ENCODE data around the gene DPPA5. TPM values are rescaled to one million over a fixed set of nuclear protein-coding genes. Genes with fewer than 3 reads are reported as not detected.
"Not testable (repeated sequence)": the region's sequence is repeated elsewhere in the genome, so short reads cannot be mapped to it uniquely, and the experiment has no call there.

Gene DPPA5
- total RNA-seq, 1 donor from 2014 or later = not detected

DNA sequence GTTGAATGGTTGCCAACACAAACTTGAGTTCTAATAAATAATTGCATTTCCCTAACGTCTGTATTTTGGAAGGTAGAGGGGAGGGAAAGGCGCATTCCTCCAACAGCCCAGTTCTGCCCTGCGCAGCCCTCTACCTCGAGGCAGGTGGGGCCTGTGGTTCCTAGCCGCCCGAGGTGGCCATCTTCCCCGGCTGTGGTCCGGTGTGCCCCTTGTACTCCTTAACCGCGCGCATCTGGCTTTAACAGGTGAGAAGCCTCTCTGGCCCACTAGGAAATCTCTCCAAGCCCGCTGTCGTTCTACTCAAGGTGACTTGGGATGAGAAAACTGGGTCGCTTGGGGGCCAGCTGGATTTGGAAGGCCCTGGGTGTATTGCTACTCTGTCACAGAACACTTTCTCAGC lies 10.0 kb upstream of the DPPA5 start:
- no peak for DNase-seq (ENCODE audit: low spot score)

DNA sequence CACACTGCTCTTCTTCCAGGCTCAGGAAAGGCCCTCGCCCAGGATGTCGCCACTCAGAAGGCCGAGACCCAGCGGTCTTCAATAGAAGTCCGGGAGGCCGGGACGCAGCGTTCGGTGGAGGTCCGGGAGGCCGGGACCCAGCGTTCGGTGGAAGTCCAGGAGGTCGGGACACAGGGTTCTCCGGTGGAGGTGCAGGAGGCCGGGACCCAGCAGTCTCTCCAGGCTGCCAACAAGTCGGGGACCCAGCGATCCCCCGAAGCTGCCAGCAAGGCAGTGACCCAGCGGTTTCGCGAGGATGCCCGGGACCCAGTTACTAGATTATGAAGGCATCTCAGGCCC lies 9.4 kb upstream of the DPPA5 start:
- no peak for DNase-seq (ENCODE audit: low spot score)

DNA sequence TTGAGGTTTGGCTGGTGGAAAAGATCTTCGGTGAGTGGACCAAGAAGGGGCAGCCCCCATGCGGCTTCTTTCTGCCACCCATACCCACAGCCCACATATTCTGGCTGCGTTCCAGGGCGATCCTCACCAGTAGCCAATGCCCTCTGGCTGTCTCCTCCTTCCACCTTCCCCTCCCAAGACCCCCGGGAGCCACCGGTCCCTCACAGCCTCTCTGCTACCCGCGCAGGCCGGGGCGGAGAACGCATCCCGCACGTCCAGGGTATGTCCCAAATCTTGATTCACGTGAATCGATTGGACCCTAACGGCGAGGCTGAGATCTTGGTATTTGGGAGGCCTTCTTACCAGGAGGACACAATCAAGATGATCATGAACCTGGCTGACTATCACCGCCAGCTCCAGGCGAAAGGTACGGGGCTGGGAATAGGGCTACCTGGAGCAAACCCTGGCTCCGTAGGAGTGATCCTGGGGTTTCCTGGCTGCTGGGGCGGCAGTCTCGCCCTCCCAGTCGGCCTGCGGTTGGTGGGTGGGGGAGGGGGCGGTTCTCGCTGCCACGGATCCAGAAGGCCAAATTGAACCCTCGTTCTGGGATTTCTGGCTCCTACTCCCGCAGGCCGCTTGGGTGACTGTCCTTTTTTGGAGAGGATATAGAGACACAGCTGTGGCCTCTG lies 8.9 kb upstream of the DPPA5 start:
- no peak for DNase-seq (ENCODE audit: low spot score)

DNA sequence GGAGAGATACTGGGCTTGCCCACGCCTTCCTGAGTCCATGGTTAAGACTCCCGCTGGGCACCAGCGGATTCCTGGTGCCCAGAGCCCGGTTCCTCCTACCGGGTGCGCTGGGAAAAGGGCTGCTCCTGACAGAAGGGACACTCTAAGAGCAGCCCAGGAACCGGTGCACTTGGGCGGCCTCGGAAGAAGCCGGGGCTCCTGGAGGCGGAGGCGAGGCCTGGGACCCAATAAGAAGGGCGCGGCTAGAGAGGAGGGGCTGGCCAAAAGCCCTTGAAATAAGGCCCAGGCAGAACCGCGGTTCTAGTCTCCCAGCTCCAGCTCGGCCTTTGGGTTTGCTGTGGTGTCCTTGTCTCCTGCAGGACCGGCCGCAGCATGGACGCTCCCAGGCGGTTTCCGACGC lies 8.3 kb upstream of the DPPA5 start, which contains the start of gene KHDC3L:
TSS of gene KHDC3L (plus strand) at position 301 of the 400 bp plus-strand sequence. CDS start at position 373, 72 bp downstream.
- no peak for DNase-seq (ENCODE audit: low spot score)

DNA sequence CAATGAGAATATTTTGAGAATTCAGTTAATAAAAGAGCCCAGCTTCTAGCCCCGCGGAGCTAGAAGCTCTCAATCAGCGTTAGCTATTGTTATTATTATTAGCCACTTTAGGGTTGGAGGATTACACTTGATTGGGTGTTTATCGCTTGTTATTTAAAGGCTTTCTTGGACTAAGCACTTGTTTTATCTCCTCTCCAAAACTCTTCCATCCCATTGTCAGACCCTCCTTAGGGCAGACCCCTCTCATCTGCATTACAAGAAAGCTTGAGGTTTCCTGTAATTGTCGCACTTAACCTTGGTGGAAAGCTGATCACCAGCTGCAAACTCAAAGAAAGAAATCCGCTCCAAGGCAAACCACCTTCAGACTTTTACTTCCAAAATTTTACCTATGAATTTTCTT lies 4.8 kb downstream of the DPPA5 start:
- no peak for DNase-seq (ENCODE audit: low spot score)

DNA sequence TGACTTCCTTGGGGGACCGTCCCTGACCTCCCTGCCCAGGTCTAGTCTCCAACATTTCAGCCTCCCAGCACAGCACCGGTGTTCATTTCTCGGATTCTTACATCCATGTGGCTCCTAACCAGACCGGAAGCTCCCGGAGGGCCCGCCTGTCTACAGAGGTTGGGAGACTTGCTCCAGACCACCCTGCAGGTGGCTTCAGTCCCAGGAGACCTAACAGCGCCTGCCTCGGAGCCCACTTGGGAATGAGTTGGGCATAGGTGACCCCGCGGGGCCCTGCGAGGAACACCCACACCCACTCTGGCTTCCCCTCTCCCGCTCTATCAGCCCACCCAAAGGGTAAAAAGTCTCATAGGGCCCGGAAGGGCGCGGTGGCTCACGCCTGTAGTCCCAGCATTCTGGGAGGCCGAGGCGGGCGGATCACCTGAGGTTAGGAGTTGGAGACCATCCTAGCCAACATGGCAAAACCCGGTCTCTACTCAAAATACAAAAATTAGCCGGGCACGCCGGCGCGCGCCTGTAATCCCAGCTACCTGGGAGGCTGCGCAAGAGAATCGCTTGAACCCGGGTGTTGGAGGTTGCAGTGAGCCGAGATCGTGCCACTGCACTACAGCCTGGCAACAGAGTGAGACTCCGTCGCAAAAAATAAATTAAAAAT lies 5.4 kb downstream of the DPPA5 start:
- DNase-seq (ENCODE audit: low spot score) = no peak

DNA sequence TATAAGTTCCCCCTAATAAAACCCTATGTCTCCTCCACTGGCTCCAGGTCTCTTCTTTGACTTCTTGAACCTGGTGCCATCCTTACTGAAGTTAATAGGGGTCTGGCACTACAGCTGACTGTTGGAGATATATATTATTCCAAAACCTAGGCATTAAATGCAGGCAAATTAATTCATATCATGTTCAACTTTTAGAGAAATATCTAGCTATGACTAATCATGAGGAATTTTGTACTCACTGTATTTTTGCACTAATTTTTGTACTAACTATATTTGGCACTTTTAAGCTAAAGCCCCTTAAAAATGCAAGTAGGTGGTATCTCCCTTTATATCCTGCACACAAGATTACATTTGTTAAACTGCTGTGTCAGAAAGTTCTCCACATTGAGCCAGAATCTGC lies 10.9 kb downstream of the DPPA5 start:
- DNase-seq (ENCODE audit: low spot score) = no peak

DNA sequence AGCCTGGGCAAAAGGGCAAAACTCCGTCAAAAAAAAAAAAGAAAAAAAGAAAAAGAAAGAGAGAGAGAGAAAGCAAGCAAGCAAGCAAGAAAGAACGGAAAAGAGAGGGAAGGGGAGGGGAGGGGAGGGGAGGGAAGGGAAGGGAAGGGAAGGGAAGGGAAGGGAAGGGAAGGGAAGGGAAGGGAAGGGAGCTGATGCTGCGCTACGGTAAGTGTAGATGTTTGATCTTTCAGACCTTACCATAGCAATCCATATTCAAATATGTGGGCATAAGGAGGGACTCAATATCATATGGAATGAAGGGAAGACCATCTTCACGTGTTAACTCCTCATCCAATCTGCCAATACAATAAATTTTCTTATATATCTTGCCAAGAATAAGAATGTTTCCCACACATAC lies 11.9 kb downstream of the DPPA5 start:
- DNase-seq (ENCODE audit: low spot score) = no peak

DNA sequence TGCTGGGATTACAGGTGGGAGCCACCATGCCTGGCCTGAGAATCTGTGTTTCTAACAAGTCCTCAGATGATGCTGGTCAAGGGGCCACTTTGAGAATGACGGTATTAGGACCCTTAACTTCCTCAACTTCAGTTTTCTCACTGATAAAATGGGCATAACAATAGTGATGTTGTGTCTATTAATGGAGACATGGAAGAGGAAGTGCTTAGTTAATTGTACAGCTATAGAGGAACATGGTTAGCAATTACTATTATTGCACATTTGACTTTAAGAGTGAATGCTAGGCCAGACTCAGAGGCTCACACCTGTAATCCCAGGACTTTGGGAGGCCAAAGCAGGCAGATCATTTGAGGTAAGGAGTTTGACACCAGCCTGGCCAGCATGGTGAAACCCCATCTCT lies 12.7 kb downstream of the DPPA5 start:
- no peak for DNase-seq (ENCODE audit: low spot score)

DNA sequence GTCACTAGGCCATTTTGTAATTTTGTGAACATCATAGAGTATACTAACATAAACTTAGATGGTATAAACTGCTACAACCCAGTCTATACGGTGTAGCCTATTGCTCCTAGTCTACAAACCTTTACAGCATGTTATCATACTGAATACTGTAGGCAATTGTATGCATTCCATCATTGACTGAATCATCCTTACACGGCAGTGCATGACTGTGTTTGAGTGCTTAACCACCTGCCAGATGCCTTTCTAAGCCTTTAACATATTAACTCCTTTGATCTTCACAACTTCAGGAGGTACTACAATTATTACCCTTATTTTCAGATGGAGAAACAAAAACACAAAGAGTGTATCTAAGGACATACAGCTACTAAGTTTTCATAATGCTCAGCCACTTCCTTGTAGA lies 14.0 kb downstream of the DPPA5 start:
- DNase-seq (ENCODE audit: low spot score) = no peak

DNA sequence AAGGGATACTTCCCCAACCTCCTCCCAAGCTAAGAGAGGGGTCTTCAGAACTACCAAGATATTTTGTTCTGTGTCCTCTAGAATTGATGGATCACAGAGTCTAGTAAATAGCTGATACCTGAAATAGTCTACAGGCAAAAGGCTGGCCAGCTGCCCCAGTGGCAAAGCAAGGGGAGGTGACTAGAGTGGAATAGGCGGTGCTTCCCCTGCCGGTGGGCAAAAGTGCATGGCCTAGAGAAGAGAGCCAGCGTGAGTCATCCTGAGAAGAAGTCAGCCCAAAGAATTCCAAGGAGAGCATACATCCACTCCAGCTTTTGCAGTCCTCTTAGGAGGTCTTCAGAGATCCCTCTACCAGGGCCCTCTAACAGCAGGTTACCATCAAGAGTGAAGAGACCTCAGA lies 14.7 kb downstream of the DPPA5 start:
- no peak for DNase-seq (ENCODE audit: low spot score)

DNA sequence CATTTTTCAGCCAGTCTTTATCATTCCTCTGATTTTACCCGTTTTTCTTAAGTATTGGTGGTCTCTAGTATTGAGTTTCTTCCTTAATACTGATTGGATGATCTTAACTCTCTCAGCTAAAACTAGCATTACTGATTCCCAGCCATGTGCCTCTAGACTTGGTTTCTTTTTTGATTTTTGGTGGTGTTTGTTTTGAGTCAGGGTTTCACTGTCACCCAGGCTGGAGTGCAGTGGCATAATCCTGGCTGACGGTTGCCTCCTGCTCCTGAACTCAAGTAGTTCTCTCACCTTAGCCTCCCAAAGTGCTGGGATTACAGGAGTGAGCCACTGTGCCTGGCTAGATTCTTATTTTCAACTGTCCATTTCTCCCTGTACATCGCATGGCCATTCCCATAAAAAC lies 24.9 kb downstream of the DPPA5 start:
- DNase-seq (ENCODE audit: low spot score) = no peak

DNA sequence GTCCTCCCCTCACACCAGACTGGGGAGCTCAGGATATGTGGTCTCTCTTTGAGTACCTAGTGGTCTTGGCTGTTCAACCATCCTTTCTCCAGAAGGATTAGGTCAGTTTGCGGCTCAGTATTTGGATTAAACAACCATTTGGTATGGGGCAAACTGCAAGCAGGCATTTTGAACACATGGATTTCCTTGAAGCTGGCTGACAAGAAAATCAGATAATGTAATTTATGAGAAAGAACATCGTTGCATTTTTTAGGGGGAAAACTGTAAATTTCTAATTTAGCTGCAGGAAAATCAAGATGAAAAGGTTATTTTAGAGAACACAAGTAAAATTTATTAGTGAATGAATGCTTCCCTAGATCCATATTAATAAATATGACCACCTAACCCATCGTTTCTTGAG lies 25.3 kb downstream of the DPPA5 start:
- no peak for DNase-seq (ENCODE audit: low spot score)

DNA sequence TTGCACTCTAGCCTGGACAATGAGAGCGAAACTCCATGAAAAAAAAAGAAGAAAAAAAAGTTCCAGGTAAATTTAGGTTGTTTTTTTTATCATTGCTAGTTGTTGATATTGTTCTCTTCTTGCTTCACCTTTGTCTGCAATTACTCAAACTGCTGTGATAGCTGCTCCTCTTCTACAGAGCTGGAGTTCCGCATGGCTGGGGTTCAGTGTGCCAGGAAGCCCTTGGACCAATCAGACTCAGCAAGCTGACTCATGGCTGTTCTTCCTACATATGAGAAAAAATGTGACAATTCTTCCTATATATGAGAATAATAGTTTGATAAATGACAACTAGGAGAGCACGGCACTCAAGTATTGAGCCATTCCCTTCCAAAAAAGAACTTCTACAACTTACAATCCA lies 28.4 kb downstream of the DPPA5 start:
- DNase-seq (ENCODE audit: low spot score) = no peak

DNA sequence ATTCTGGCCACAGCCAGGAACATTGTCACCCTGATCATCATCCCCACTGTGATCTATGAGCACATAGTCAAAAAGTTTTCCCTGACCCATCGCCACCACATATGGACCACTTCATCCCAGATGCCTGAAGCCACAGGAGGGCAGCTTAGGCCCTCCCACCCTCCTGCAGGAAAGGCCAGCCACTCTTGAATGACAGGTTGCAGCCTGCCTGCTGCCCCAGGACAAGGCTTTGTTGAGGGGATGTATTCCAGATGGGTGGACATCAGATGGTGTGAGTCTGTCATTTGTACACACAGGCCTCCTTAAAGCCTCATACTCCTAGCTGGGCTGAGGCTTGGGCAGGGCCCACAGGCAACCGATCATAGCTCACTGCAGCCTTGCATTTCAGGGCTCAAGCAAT lies 30.8 kb downstream of the DPPA5 start:
- no peak for DNase-seq (ENCODE audit: low spot score)

DNA sequence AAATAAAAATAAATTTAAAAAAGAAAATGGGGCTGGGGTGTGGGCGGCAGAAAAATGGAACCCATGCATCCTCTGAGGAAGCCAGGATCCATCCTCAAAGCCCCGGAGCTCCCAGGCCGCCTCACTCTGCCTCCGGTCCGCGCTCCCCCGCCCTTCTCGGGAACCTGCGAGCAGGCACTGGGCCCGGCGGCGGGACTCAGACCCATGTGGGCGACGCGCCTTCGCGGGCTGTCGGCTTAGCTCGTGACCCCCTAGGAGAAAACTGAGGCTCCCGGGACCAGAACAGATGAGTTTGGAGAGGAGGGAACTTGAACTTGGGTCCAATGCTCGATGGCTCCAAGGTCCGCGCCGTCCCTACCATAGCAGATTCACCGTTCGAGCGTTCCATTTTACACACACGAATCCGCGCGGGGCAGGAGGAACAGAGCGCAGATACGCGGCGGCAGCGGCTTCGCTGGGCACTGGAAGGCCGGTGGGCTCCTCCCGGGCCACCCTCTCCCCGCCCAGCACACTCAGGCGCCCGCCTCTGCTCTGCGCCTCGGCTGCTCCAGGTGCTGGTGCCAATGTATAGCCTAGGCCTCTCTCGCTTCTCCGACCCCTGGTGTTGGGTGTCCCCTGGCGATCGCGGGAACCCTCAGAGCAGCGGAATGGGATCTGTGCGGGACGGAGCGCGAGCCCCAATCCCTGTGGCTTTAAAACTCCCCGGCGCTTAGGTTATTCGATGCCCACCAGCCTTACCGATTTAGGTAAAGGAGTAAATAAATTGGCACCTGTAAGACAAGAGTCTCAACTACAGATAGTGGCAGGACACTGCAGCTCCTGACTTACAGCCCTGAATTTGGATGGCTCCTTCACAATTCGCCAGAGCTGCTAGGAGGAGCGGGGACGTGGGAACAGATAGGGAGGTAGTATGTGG lies 39.2 kb downstream of the DPPA5 start:
- DNase-seq (ENCODE audit: low spot score) = no peak

DNA sequence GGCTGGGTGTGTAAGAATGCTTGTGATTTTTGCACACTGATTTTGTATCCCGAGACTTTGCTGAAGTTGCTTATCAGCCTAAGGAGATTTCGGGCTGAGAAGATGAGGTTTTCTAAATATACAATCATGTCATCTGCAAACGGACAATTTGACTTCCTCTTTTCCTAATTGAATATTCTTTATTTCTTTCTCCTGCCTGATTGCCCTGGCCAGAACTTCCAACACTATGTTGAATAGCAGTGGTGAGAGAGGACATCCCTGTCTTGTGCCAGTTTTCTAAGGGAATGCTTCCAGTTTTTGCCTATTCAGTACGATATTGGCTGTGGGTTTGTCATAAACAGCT lies 43.6 kb downstream of the DPPA5 start:
- not testable (repeated sequence) for DNase-seq (ENCODE audit: low spot score)

DNA sequence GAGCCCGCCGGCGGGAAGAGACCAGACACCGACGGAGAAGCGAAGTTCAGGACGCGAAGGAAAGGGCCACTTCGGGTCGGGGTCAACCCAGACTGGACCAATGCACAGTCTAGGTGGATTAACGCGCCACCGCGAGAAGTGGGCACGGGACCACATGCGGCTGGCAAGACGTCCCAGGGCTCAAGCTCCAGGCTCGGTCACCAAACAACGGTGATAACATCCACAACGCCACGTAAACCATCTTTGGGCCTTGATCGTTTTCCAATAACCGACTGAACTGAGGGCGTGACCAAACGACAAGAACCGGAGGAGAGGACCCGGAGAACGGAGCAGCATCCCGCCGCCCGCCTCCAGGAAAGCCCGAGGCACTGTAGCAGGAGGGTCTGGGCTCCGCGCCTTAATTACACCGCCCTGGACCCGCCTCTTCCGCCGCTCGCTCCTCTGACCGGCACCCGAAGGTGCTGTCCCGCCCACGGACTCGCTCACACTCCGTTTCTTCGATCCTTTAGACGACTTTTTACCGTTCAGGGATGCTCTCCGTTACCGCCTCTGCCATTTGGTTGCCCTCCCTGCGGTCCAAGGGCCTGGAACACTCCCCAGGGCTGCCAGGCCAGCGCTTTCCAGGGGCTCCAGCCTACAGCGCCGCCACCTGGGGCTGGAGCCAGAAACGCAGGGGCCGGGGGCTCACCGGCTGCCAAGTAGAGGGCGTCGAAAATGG lies 44.1 kb downstream of the DPPA5 start:
- DNase-seq (ENCODE audit: low spot score) = peak; percentile 72

DNA sequence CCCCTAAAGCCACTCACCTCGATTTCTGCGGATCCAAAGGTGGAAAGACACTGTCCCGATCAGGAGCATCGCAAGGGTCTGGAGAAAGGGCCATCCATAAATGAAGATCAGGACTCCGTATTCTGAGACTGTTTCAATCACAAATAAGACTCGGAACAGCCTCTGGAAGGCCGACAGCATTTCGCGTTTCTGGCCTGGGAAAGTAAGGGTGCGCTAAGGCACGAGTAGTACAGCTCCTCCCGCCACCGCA lies 44.6 kb downstream of the DPPA5 start:
- no peak for DNase-seq (ENCODE audit: low spot score)

DNA sequence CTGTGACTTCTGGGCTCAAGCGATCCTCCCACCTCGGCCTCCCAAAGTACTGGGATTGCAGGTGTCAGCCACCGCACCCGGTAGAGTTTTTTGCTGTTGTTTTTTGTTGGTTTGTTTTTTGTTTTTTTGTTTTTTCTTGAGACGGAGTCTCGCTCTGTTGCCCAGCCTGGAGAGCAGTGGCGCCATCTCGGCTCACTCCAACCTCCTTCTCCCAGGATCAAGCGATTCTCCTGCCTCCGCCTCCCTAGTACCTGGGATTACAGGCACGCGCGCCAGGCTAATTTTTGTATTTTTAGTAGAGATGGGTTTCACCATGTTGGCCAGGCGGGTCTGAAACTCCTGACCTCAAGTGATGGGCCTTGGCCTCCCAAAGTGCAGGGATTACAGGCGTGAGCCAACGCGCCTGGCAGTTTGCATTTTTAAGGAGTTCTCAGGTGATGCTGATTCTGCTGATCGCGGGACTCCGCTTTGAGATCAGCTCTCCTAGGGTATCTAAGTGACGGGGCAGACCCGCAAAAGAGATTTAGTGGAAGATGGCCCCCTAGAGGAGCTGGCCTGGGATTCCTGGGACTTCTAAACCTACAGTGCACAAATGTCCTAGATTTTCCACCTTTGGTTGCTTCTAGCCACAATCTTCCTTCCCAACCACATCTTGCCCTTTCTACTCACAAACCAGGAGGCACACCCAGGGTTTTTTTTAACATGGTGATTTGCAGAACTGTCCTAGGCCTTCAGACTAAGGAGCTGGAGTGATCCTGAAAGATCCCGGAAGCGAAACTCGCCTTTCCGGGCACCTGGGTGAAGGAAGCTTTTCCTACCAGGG lies 45.2 kb downstream of the DPPA5 start:
- DNase-seq (ENCODE audit: low spot score) = peak; percentile 36

DNA sequence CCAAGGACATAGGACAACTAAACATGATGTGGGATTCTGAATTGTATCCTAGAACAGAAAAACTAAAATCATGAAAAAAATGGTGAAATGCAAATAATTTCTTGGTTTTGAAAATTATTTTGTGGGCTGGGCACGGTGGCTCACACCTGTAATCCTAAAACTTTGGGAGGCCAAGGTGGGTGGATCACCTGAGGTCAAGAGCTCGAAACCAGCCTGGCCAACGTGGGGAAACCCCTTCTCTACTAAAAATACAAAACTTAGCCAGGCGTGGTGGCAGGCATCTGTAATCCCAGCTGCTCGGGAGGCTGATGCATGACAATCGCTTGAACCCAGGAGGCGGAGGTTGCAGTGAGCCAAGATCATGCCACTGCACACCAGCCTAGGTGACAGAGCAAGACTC lies 50.3 kb downstream of the DPPA5 start:
- not testable (repeated sequence) for DNase-seq (ENCODE audit: low spot score)

Measured in umbilical cord (tissue), 2 donors.